ENCODE results near the gene ZNF432. TPM values are rescaled to one million over a fixed set of nuclear protein-coding genes. Genes with fewer than 3 reads are reported as not detected.
"Not testable (repeated sequence)": the region's sequence is repeated elsewhere in the genome, so short reads cannot be mapped to it uniquely, and the experiment has no call there.

ZNF432 gene
- 18.1 and 18.4 TPM in 2 replicates for total RNA-seq

DNA sequence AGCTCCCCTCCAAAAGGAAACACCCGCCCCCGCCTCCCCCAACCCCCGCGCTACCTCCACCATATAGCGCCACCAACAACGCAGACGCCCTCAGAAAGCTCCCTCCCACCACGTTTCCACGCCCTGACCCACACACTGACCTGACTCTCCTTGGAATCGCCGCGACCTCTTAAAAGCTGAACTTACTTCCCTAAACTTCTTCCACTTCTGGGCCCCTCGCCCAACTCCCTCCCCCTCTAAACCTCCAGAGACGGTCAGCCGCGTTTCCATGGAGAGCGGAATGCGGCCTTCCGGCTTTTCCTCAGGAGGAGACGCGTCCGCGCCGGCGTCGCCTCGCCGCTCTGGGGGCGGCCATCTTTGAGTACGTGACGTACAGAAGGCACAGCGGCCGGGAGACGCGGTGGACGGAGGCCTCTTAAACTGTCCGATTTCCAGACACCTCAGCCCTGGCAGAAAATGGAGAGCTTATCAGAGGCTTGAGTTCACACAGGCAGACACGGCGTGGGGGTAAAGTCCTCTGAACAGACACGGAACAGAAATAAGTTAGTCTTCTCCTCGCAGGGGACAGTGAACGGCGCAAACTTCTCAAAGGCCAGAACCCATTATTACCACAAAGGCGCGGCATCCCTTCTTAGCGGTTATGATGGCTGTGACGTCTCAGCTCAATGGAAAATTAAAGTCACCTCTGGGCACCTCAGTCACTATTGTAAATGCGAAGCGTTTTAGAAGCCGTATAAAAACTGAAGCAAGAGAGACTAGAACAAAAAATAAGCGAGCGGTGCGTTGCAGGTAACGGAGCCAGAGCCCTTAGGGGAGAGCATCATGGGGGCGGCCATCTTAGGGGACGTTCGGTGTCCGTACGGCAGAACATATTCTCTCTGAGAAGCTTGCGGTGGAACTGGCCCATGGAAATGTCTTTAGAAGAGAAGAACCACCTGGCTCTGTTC, at the start of gene ZNF432:
ZNF432 (minus strand) TSS at position 284 of the 947 bp plus-strand sequence. CDS start 1,970 bp downstream, outside the sequence.
- POLR2A ChIA-PET = interaction anchor here (0.5 to 2.4 kb wide), 19 partner anchors 12 to 893 kb away, joined by 3 to 34 read pairs (median 4); partner anchors contain the start of genes PPP2R1A, ZNF350, ZNF528 and ZNF613
- Mint-ChIP-seq H3K9me3 (peaks cover 28% of the 10 kb centered on the region), H3K27ac (peak within 1 kb of the TSS; percentile 99), H3K4me3 (peak within 1 kb of the TSS; percentile 100), H3K4me1 (peaks cover 19% of the 10 kb centered on the region), H3K27me3 (no peaks in the 10 kb centered on the region), H3K36me3 (ENCODE audit: low read depth) (peaks cover 54% of the 10 kb centered on the region)
- TF ChIP-seq, protein P1, sequence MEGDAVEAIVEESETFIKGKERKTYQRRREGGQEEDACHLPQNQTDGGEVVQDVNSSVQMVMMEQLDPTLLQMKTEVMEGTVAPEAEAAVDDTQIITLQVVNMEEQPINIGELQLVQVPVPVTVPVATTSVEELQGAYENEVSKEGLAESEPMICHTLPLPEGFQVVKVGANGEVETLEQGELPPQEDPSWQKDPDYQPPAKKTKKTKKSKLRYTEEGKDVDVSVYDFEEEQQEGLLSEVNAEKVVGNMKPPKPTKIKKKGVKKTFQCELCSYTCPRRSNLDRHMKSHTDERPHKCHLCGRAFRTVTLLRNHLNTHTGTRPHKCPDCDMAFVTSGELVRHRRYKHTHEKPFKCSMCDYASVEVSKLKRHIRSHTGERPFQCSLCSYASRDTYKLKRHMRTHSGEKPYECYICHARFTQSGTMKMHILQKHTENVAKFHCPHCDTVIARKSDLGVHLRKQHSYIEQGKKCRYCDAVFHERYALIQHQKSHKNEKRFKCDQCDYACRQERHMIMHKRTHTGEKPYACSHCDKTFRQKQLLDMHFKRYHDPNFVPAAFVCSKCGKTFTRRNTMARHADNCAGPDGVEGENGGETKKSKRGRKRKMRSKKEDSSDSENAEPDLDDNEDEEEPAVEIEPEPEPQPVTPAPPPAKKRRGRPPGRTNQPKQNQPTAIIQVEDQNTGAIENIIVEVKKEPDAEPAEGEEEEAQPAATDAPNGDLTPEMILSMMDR (IDR thresholded peaks at IDR 0.05) = no peak
- intact Hi-C loops (cut with micrococcal nuclease) = loop anchor here (1.0 to 5.0 kb wide), 8 partner anchors 21 to 142 kb away; partner anchors contain the start of genes ZNF350, ZNF613, ZNF614 and ZNF615
- peak; percentile 88 for ATAC-seq (ENCODE audit: low read depth)
- CTCF ChIA-PET = interaction anchor here (0.5 kb wide), 1 partner anchor 26 kb away, joined by 3 read pairs; no protein-coding TSS in a partner anchor
- DNase-seq = peak; percentile 82

DNA sequence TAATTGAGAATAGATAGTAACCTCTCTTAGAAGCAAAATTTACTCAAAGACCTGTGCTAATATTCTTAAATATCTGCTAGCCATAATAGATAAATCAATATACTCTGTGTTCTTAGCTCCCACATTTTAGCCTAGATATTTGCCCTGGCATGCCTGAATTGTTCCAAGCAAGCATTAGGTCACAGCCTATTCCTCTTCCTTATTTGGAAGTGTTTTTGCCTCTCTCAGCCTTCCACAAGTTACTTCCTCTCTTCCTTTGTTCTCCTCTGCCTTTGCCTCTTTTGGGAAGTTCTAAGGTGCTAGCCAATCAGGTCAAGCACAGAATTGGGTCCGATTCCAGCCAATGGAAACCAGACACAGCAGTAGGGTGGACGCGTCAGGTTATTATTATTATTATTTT, 47.8 kb upstream of the ZNF432 start:
- H3K27ac Mint-ChIP-seq; H3K27me3 Mint-ChIP-seq; CTCF ChIA-PET; ATAC-seq (ENCODE audit: low read depth); DNase-seq: not testable (repeated sequence)
- Mint-ChIP-seq H3K9me3 (peaks cover 31% of the 10 kb centered on the region), H3K36me3 (ENCODE audit: low read depth) (peaks cover 43% of the 10 kb centered on the region), H3K4me1 (peaks cover 30% of the 10 kb centered on the region), H3K4me3 (peak overlapping the region; percentile 98)
- intact Hi-C loops (cut with micrococcal nuclease) = loop anchor here (5.0 to 10.0 kb wide), 4 partner anchors 49 to 298 kb away; partner anchors contain the start of genes ZNF432, ZNF528 and ZNF613
- POLR2A ChIA-PET = interaction anchor here (0.6 kb wide), 1 partner anchor 75 kb away, joined by 6 read pairs; the partner anchor contains the start of gene ZNF836

DNA sequence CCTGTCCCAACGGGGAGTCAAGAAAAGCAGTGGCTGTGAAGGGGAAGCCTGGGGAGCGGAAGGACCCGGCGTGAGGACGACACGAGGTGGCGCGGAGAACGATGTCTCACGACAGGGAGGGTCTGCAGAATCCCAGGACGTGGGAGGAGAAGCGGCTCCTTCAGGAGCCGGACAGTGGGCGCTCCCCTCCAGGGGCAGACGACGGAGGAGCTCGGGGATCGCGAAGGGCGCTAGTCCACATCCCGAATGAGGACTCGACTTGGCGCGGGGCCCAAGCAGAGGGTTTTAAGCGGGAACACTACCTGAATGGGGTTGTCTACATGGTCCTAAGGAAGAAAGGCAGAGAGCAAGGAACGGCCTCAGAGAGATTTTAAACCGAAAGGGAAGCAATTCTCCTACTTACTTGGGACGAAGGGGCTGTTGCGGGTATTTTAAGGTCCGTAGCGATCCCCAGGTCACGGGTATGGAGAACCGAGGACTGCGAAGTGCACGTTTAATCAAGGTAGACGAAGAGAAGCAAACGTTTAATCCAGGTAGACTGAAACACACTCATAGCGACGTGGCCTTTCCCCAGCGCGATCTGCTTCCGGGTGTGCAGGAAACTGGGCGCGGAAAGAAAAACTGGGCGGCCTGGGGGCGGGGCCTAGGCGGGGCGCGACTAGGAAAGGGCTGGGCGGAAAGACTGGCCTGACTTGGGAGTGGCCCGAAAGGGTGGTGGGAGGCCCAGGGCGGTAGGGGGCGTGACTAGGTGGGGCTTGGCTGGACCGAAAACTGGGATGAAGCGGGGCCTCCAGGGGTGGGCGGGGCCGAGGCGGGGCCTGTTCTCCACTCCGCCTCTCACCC, 46.8 kb upstream of the ZNF432 start, which contains the start of gene ZNF841:
ZNF841 (minus strand) TSS at position 594 of the 843 bp plus-strand sequence. CDS start 10,964 bp downstream, outside the sequence.
- POLR2A ChIA-PET = interaction anchor here (0.6 to 1.7 kb wide), 3 partner anchors 47 to 595 kb away, joined by 4 to 10 read pairs (median 4); partner anchors contain the start of genes PPP2R1A and ZNF432
- intact Hi-C loops (cut with micrococcal nuclease) = loop anchor here (1.0 to 10.0 kb wide), 6 partner anchors 43 to 299 kb away; partner anchors contain the start of genes ZNF432, ZNF528, ZNF613 and ZNF616
- peak within 1 kb of the TSS; percentile 98 for H3K4me3 Mint-ChIP-seq
- ATAC-seq (ENCODE audit: low read depth) = peak; percentile 98
- H3K27ac Mint-ChIP-seq = peak within 1 kb of the TSS; percentile 94
- no peaks in the 10 kb centered on the region for H3K27me3 Mint-ChIP-seq
- DNase-seq = peak; percentile 86
- CTCF ChIA-PET = no interaction called here
- TF ChIP-seq, protein P1 (IDR thresholded peaks at IDR 0.05) = no peak
- peaks cover 30% of the 10 kb centered on the region for H3K4me1 Mint-ChIP-seq
- H3K9me3 Mint-ChIP-seq = peaks cover 36% of the 10 kb centered on the region
- peaks cover 54% of the 10 kb centered on the region for H3K36me3 Mint-ChIP-seq (ENCODE audit: low read depth)

DNA sequence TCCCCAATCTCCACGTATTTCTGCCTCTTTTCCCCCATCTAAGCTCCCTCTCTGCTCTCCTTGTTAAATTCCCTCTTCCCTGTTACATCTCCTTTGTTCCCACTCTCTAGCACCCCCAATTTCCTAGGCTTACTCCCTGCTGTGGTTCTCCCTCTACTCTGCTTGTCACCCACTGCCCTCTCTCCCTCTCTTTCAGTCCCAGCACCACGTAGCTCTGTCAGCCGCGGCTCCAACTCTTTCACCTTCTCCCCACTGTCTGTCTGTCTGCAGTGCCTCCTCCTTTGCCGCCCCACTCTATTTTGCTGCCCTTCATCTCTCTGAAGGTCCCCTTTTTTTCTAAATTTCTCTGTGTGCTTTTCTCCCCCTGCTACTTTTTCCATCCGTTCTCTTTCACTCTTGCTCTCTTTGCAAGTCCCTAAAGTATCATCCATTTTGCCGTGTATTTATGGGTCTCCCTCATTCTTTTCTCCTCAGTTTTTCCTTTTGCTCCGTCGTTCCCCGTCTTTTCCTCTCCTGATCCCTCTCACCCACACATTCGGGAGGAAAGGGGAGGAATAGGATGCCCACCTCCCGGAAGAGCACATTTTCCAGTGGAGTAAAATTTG, 46.0 kb upstream of the ZNF432 start:
- ChIA-PET CTCF (no interaction called here), POLR2A (interaction anchor here (0.6 to 1.7 kb wide), 3 partner anchors 46 to 596 kb away, joined by 4 to 10 read pairs (median 4); partner anchors contain the start of genes PPP2R1A and ZNF432)
- intact Hi-C loops (cut with micrococcal nuclease) = loop anchor here (1.0 to 10.0 kb wide), 6 partner anchors 44 to 300 kb away; partner anchors contain the start of genes ZNF432, ZNF528, ZNF613 and ZNF616
- Mint-ChIP-seq H3K9me3 (peaks cover 35% of the 10 kb centered on the region), H3K36me3 (ENCODE audit: low read depth) (peaks cover 61% of the 10 kb centered on the region), H3K4me1 (peaks cover 33% of the 10 kb centered on the region), H3K27ac (peak overlapping the region; percentile 94), H3K27me3 (no peaks in the 10 kb centered on the region), H3K4me3 (peak overlapping the region; percentile 98)
- TF ChIP-seq, protein P1 (IDR thresholded peaks at IDR 0.05) = no peak
- no peak for DNase-seq
- ATAC-seq (ENCODE audit: low read depth) = no peak

Measured in activated B cell treated with CpG ODN at 0.5 μM for 24 hours (primary cell).